Body of pancreas (tissue), 4 donors: Measurements from ENCODE around the gene SP1.

Experiments
- POLR2A ChIP-seq, 3 donors: fragments of 450-650 bp; IDR thresholded peaks; one replicate each; pipeline ENCODE4 v1.6.1; 2016; ENCODE audit warnings: antibody characterized with exemption in 3 of 3, mild to moderate bottlenecking in 2 of 3
- TF ChIP-seq, protein P1 (sequence below), 7 experiments: fragments of 450-650 bp in 4 of 7; fragments of 200-600 bp in 3 of 7; sonication (generic) in 3 of 7; IDR thresholded peaks; one replicate each; pipeline ENCODE4 v1.5.1; 2016 to 2019; ENCODE audit warnings: antibody characterized with exemption in 7 of 7

GRCh38 chr12:53461059-53461458, 81.1 kb downstream of the SP1 start:
- TF ChIP-seq POLR2A (IDR thresholded peaks at IDR 0.05): no peak
- TF ChIP-seq, protein P1, sequence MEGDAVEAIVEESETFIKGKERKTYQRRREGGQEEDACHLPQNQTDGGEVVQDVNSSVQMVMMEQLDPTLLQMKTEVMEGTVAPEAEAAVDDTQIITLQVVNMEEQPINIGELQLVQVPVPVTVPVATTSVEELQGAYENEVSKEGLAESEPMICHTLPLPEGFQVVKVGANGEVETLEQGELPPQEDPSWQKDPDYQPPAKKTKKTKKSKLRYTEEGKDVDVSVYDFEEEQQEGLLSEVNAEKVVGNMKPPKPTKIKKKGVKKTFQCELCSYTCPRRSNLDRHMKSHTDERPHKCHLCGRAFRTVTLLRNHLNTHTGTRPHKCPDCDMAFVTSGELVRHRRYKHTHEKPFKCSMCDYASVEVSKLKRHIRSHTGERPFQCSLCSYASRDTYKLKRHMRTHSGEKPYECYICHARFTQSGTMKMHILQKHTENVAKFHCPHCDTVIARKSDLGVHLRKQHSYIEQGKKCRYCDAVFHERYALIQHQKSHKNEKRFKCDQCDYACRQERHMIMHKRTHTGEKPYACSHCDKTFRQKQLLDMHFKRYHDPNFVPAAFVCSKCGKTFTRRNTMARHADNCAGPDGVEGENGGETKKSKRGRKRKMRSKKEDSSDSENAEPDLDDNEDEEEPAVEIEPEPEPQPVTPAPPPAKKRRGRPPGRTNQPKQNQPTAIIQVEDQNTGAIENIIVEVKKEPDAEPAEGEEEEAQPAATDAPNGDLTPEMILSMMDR (IDR thresholded peaks at IDR 0.05): no peak
